ENCODE measurements around the gene NMT1. TPM values are rescaled to one million over a fixed set of nuclear protein-coding genes. Genes with fewer than 3 reads are reported as not detected.

Gene NMT1
- total RNA-seq, 1 donor from 2014 or later, result 118 TPM

- Mint-ChIP-seq H3K4me1 (peaks cover 45% of the 10 kb centered on the region), H3K9me3 (no peaks in the 10 kb centered on the region), H3K36me3 (ENCODE audit: low read depth) (peaks cover 4% of the 10 kb centered on the region), H3K27me3 (ENCODE audit: low read depth) (no peaks in the 10 kb centered on the region), H3K4me3 (peak overlapping the region; percentile 31), H3K27ac (ENCODE audit: unreplicated experiment) (no peak overlapping the region)
- TF ChIP-seq, protein P1, sequence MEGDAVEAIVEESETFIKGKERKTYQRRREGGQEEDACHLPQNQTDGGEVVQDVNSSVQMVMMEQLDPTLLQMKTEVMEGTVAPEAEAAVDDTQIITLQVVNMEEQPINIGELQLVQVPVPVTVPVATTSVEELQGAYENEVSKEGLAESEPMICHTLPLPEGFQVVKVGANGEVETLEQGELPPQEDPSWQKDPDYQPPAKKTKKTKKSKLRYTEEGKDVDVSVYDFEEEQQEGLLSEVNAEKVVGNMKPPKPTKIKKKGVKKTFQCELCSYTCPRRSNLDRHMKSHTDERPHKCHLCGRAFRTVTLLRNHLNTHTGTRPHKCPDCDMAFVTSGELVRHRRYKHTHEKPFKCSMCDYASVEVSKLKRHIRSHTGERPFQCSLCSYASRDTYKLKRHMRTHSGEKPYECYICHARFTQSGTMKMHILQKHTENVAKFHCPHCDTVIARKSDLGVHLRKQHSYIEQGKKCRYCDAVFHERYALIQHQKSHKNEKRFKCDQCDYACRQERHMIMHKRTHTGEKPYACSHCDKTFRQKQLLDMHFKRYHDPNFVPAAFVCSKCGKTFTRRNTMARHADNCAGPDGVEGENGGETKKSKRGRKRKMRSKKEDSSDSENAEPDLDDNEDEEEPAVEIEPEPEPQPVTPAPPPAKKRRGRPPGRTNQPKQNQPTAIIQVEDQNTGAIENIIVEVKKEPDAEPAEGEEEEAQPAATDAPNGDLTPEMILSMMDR (conservative IDR thresholded peaks at IDR 0.05), result no peak
- DNase-seq (ENCODE audit: low read depth, low spot score), result no peak
Observed at GRCh38 chr17:45040459-45040858, 20.7 kb upstream of the NMT1 start.

- peak overlapping the region; percentile 93 for H3K27ac Mint-ChIP-seq (ENCODE audit: unreplicated experiment)
- H3K4me1 Mint-ChIP-seq, result peaks cover 51% of the 10 kb centered on the region
- TF ChIP-seq, protein P1 (conservative IDR thresholded peaks at IDR 0.05), result no peak
- H3K9me3 Mint-ChIP-seq, result no peaks in the 10 kb centered on the region
- H3K4me3 Mint-ChIP-seq, result no peak overlapping the region
- DNase-seq (ENCODE audit: low read depth, low spot score), result no peak
- no peaks in the 10 kb centered on the region for H3K27me3 Mint-ChIP-seq (ENCODE audit: low read depth)
- peaks cover 4% of the 10 kb centered on the region for H3K36me3 Mint-ChIP-seq (ENCODE audit: low read depth)
Observed at GRCh38 chr17:45042346-45043120, 18.6 kb upstream of the NMT1 start.

GRCh38 chr17:45043813-45044540 is 17.1 kb upstream of the NMT1 start:
- Mint-ChIP-seq H3K4me1 (peaks cover 49% of the 10 kb centered on the region), H3K4me3 (peak overlapping the region; percentile 78), H3K27me3 (ENCODE audit: low read depth) (no peaks in the 10 kb centered on the region), H3K27ac (ENCODE audit: unreplicated experiment) (peak overlapping the region; percentile 84), H3K9me3 (no peaks in the 10 kb centered on the region), H3K36me3 (ENCODE audit: low read depth) (peaks cover 4% of the 10 kb centered on the region)
- no peak for DNase-seq (ENCODE audit: low read depth, low spot score)
- TF ChIP-seq, protein P1 (conservative IDR thresholded peaks at IDR 0.05), result no peak

DNA sequence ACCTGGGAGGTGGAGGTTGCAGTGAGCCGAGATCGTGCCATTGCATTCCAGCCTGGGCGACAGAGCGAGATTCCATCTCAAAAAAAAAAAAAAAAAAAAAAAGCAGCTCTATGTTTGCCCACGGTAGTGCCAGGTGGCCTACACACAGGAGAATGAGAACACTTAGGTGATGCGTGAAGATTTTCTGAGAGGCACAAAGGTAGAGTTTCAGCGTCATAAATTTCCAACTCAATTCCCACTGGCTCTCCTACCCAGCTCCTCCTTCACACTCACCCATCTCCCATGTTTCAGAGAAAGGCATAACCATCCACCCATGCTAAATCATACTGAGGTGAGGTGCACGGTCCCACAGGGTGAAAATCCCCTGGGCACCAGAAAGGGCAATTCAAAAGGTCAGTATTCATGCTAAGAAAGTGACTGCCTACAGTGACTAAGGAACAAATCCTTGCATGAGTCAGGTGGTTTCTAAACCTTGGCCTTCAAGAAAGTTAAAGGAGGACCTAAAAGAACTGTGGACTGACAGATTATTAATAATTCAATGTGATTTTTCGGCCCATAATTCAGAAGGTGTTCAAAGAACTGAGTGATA is 14.5 kb upstream of the NMT1 start:
- Mint-ChIP-seq H3K9me3 (no peaks in the 10 kb centered on the region), H3K36me3 (ENCODE audit: low read depth) (peaks cover 4% of the 10 kb centered on the region), H3K4me1 (peaks cover 51% of the 10 kb centered on the region), H3K27me3 (ENCODE audit: low read depth) (no peaks in the 10 kb centered on the region), H3K4me3 (peak overlapping the region; percentile 56), H3K27ac (ENCODE audit: unreplicated experiment) (peak overlapping the region; percentile 89)
- DNase-seq (ENCODE audit: low read depth, low spot score), result no peak
- TF ChIP-seq, protein P1 (conservative IDR thresholded peaks at IDR 0.05), result no peak

- peaks cover under 1% of the 10 kb centered on the region for H3K36me3 Mint-ChIP-seq (ENCODE audit: low read depth)
- H3K27me3 Mint-ChIP-seq (ENCODE audit: low read depth), result no peaks in the 10 kb centered on the region
- peak overlapping the region; percentile 78 for H3K4me3 Mint-ChIP-seq
- no peak overlapping the region for H3K27ac Mint-ChIP-seq (ENCODE audit: unreplicated experiment)
- peaks cover 35% of the 10 kb centered on the region for H3K4me1 Mint-ChIP-seq
- DNase-seq (ENCODE audit: low read depth, low spot score), result no peak
- no peaks in the 10 kb centered on the region for H3K9me3 Mint-ChIP-seq
- TF ChIP-seq, protein P1 (conservative IDR thresholded peaks at IDR 0.05), result peak; percentile 52
Observed at GRCh38 chr17:45048795-45049563, 12.1 kb upstream of the NMT1 start.

Data from neural crest cell (in vitro differentiated cells).